ENCODE results near the gene MACROD2.

The MACROD2 gene

DNA sequence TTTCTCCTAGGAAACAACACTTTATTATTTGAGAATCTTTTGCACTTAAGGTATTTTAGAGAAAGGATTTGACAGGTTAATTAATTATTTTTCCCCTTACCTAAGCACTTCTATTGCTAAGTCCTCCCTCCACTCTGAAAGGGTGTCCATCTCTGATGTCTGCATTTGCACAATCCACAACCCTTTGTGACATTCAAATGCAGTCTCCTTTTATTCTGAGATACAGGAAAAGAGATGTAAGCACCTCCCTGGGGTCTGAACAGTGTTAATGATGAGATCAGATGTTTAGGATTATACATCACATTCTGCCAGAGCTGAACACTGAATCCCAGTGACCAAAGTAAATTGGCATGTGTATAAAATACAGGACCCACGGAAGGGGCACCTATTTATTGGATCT is 1206.3 kb downstream of the MACROD2 start:
- no peak for DNase-seq (ENCODE audit: low read depth, low spot score)

DNA sequence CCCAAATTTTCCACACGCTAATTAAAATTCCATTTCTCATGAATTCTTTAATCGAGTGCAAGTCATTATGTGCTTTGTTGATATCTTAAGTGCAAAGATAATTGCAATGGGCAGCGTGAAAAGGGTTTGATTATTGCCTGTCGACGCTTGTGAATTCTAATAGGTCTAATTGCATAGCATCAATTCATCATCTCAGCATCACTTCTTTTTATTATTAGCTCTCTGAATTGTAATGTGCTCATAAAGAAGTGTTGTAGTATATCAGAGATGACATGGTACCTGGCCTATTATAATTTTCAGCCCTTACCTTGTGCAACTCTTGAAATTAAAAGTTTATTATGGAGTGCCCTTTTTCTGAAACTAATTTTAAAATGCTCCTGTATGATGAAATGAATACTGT is 1208.9 kb downstream of the MACROD2 start:
- DNase-seq (ENCODE audit: low read depth, low spot score), result no peak

DNA sequence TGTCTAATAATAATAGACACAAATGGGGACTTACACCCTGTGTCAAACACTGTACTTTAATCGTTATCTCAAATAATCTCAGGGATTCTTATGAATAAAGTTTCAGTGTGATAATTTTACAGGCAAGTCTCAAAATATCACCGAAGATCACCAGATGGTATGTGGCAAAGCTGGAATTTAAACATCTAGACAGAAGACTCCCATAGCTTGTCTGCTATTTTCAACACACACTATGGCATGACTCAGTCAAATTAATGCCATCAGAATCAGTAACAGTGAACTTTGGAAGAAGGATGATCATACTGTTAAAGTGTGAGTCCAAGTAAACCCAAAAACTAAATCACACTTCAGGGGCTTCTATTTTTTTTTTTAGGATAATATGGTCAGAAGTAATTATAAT is 1209.7 kb downstream of the MACROD2 start:
- DNase-seq (ENCODE audit: low read depth, low spot score), result no peak

DNA sequence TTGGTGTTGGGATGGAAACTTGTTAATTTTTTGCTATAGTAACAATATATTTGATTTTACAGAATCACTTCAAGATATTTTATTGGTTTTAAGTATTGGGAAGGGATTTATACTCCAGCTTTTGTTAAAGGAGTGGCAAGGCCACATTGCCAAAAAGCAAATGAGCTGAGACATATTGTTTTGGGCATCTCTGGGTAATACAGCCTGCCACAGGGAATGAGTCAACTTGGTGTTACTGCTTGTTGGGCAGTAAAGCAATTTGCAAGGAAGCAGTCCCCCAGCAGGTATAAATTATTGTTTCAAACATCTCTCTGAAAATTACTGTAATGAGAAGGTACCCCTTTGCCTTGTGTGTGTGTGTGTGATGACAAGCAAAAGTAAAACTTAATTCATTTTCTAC is 1210.4 kb downstream of the MACROD2 start:
- no peak for DNase-seq (ENCODE audit: low read depth, low spot score)

DNA sequence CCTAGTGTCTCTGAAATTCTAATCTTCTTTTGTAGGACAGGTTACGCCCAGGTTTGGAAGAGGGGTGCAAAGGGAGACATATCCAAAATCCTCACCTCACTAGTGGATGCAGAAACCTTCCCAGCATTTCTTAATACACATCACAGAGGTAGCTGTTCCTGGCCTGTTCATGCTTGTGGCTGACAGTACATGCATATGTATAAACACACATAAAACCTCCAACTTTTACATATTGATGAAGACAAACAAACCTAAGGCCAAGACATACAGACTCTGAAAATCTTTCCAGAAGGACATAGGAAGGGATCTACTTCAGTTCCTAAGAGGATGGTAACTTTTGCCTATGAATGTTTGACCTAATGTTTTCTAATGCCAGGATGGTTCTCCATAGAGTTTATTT is 1214.2 kb downstream of the MACROD2 start:
- DNase-seq (ENCODE audit: low read depth, low spot score), result no peak

DNA sequence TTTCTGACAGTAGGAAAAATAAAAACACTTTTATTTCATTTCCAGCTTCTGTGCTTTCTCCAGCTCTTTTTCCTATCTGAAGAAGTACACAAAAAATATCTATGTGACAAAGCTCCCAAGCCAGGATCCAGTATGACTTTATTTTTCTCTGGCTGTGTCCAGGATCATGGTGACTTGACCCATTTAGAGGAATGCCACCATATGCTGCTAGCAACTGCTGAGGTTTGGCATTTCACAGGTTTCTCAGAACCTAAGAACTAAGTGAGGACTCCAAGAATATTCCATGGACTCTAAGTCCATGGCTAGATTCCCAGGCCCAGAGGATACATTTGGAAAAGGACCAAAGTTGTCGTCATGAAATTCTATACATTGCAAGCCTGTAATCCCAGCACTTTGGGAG is 1218.7 kb downstream of the MACROD2 start:
- DNase-seq (ENCODE audit: low read depth, low spot score), result no peak

DNA sequence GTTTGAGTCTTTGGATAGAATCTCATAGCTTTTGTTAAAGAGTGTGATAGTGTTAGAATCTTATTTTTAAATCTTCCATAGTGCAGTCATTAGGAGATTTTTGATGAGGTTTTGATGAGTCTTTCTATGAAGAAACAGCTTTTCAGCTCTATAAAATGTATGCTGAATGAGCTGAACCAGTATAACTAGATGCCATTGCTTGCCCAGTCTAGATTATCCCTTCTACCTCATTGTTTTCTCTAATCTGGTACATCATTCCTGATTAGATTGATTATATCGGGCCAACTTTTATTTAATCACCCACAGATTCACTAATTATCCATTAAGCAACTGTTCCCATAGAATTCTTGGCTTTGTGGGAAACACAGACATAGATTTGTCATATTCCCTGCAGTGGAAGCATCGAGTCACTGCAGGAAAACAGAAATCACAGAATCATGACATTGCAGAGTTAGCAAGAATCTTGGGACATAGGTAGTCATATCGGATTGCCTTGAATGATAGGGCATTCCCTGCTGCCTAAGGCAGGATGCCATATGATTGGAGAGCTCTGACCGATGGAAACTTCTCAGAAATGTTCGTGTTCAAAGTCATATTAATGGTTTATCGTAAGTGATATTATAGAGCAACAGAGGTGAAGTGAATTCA is 1224.8 kb downstream of the MACROD2 start:
- DNase-seq (ENCODE audit: low read depth, low spot score), result no peak

DNA sequence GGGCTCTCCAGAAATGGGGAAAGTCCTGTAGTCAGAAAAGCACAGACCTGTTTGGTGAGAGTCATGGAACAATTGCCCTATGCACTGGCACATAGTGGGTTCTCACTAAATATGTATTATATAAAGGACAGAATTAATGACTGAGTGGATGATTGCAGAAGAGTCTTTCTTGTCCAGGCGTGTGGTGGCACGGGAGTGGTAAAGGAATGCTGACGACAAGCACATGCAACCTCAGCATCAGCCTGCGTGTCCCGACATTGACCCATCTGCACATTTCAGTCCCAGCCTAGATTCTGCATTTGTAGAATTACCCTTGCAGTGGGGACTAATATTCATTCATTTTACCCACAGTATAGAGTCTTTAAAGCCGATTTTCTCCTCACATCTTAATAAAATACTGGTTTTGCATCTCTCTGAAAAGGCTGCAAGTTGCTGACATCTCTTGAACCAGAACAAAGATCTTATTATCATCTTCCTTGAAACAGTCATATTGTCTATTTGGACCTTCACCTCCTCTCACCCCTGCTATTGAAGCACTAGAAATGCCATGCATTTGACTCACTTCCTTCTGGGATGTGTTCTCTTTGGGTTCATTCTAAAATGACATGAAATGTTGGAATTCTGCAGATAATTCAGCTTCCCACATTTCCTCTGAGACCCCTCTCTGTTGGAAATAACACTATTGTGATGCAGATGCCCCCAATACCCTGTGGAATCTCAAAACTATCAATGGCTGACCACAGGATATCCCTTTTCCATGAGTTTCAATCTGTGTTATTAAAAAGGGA is 1225.7 kb downstream of the MACROD2 start:
- DNase-seq (ENCODE audit: low read depth, low spot score), result no peak

DNA sequence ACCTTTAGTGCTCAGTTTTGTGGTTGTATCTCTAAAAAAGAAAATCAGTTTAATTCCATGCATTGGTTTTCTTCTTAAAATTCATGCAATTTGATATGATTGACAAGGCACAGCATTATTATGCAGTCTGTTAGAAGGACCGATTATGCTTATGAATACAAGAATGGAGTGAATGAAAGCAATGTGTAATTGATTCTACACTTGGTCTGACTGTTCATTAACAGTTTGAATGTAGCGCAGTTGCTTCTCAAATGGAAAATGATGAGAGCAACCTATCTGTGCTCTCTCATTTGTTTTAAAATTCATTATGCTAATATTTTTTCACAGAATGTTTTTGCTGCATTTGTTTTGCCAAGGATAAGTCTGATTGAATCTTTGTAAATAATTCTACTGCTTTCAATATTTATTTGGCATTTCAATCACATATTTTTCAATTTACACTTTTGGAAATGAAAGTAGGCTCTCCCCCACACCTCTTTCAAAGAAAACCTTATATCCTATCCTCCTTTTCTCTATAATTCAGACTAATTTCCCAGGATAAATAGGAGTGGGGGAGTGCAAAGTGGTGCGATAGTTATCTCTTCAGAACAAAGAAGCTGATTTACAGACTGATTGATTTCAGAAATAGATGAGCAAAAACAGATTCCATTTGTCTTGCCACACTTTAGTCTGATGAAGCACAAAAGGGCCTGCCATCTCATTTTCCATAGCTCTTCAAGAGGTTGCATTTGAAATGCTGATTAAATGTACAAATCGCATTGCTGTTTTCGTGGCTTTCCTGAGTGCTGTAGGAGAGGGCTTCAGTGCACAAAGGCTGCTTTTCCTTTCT is 1227.4 kb downstream of the MACROD2 start:
- DNase-seq (ENCODE audit: low read depth, low spot score), result no peak

DNA sequence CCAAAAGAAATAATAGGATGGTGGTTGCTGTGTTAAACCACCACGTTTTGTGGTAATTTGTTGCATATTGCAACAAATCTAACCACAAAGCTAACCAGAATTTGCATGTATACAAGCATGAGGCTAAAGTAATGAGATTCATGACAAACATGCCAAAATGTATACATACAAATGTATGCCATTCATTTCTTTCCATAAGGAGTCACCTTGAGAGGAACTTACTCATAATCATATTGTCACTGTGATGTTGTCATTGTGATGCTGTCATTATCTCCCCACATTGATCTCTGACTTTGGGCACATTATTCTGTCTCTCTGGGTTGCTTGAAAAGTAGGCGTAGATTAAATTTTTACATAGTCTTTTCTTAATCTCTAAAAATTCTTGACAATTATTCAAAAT is 1228.9 kb downstream of the MACROD2 start:
- no peak for DNase-seq (ENCODE audit: low read depth, low spot score)

DNA sequence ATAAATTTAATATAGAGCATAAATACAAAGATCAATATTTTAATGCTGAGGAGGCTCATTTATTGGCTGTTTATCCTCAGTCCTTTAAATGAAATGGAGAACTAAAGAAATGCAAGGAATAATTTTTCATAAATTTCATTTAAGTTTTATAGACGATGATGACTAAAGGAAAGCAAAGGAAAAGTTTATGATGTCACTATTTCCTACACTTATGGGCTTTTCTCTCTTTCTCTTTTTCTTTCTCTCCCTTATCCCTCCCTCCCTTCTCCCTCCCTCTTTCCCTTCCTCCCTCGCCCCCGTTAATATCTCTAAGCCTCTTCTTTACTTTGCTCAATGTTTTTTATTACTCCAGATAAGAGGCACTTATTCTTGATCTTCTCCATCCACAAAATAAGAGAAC is 1231.8 kb downstream of the MACROD2 start:
- DNase-seq (ENCODE audit: low read depth, low spot score), result no peak

DNA sequence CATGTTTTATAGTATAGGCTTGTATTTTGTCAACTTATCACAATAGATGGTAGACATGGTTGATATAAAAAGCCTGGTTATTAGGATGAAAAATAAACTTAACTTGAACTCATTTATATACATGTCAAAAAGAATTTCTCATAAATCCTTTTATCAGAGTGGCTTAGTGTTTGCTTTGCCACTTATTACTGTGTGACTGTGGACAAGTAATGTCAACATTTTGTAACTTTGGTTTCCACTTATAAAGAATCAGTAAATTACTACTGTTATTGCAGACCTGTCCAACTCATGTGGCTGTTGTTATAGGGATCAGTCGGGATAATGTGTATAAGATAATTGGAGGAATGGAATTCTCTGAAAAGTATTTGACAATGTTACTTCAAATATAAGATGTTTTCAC is 1236.9 kb downstream of the MACROD2 start:
- no peak for DNase-seq (ENCODE audit: low read depth, low spot score)

DNA sequence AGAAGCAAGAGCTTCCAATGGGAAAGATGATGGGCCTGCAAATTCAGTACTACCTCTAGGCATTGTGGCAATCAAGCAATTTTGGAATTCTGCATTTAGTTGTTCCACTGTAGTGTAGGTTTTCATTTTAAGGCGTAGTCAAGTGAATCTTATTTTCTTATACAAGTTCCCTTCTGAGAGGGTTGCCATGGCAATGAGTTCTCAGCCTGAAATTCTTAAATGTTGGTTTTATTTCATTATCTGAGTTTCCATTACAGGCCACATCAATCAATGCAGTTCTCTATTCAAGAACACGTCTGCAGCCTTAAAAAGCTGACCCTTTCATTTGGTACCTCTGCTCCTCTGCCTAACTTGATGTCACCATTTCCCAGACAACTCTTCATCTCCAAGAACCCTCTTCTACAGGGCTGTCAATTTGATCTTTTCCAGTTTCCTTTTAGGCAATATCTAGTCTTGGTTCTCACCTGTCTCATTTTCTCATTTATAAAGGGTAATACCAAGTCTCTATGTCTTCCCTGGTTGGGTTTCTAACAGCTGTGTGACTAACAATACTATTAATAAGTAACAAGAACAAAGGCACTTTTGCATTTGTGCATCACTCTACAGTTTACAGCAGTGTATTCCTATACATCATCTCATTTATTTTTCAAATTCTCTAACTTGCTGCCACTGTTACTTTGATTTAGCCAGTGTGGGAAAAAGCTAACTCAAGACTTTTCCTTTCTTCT is 1240.3 kb downstream of the MACROD2 start:
- DNase-seq (ENCODE audit: low read depth, low spot score), result no peak

DNA sequence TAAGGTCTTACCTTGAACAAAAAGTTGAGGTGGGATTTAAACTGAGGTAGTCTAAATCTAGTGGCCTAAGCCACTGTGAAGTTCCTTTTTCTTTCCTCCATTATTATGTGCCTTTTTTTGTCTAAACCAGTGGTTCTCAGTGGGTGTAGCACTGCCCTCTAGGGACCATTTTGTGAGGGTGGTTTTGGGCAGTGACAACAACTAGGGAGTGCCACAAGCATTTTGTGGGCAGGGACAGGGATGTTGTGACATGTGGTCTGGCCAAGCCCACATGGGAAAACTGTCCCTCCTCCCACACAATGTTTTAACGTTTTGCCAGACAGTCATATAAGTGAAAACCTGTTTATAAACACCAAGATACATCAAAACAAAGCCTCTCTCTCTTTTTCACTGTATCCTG is 1241.5 kb downstream of the MACROD2 start:
- DNase-seq (ENCODE audit: low read depth, low spot score), result no peak

DNA sequence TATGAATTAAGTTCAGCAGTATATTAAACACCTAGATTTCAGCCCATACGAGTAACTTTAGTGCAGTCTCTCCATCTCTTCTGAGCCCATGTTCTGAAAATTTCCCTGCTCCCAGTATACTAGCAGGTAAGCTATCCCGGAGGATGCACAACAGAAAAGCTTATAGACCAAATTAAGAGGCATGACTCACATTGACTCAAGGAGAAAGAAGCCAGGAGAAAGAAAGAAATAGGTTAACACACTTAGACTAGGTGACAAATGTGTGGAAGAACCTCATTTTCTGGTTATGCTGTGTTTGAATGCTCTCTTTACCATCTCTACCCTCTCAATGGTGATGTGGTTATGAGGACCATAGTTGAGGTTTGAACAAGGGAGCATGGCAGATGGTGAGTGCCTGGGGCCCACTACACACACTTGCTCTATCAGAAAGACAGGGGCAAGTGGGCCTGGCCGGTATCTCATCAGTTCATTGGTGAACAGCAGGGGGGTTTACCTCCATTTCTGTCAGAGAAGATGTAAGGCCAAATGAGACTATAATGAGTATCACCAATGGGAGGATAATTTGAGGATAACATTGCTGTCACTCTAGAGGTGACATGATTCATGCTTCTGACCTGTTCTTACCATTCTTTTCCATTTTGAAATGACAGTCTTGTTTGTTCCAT is 1244.4 kb downstream of the MACROD2 start:
- DNase-seq (ENCODE audit: low read depth, low spot score), result no peak

DNA sequence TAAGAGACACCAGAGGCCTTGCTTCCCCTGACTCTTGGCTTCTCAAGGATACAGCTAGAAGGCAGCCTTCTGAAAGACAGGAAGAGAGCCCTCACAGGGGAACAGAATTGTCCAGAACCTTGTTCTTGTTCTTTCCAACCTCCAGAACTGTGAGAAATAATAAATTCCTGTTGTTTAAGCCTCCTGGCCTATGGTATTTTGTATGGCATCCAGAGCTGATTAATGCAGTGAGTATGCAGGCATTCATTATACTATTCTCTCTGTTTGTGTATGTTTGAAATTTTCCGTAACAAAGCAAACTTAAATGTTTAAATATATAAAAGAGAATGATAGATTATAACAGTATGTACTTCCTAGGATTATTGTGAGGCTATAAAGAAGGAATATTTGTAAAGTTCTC is 1245.5 kb downstream of the MACROD2 start:
- no peak for DNase-seq (ENCODE audit: low read depth, low spot score)

DNA sequence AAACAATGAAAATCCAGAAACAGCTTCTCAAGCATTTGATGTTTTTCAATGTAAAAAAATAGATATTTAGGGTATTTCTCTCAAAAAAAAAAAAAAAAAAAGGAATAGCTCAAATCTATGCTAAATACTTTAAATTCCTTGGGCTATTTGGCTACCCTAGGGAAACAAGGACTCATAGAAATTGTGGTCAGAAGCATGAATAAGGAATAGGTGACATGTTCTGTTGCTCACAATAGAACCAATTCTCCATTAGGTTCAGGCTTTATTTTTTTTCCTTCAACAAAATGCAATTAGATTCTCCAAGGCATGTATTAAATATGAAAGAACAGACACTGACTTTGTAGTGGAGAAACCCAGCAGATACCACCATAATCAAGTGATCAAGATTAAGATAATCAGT is 1246.4 kb downstream of the MACROD2 start:
- DNase-seq (ENCODE audit: low read depth, low spot score), result no peak

DNA sequence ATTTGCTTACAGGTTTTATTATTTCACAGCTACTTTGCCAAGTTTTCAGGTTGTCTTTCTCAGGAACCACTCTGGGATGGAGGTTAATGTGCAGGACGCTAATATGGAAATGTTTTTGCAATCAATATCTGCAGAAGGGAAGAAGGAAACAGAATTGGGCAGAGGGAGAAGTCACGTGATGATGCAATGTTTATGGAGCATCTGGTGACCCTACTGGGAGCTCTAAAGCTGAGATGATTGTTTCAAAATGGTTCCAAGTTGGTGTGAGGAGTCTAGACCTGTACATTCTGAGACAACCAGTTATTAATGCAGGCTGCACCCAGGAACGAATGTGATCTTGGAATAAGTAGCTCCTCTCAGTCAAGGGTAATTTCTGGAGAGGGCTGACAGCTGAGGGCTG is 1247.5 kb downstream of the MACROD2 start:
- DNase-seq (ENCODE audit: low read depth, low spot score), result no peak

DNA sequence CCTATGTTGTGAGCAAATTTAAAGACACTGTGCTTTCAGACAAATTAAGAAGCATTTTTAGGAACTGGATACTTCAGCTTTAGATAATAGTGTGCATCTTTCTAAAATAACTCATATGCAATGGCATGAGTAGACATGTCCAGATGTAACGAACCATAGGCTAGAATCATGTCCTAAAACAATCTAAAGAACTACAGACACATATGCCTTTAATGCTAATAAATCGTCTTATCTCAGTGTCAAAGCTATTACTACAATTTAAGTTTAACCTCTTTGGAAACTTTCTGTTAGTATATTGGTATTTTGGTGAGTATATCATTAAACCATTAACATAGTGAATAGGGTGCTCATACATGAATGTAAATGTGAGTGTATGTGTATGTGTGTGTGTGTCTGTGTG is 1250.6 kb downstream of the MACROD2 start:
- no peak for DNase-seq (ENCODE audit: low read depth, low spot score)

DNA sequence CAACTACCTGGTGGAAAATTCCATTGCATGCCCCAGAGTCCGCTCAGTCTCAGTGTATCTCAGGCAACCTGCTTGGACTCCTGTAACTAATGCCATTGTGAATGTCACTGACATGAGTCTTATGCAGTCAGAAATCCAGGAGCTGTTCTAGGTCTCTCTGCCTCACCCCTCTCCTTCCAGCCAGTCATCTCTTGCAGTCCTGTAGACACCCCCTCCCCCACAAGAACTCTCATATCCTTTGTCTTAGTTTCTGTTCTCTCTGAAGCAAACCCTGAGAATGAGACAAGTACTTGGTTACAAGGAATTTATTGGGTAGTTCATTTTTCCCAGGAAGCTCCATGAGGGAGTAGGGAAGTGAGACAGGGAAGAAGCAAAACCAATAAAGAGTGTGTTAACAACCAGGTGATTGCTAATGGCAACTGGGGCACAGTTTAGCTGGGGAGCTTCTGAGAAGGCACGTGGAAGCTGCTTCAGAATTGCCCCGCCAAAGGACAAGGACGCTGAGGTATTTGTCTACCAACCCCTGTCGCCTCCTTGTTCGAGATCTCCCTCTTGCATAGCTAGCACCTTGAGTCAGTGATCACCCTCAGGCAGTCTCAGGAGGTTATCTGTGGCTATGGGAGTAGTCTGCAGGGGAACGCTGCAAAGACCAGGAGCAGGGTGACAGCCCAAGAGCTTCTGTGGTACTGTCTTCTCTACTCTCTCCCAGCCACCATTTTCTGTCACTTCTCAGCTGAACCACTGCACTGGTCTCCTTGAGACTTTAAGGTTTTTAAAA is 1253.5 kb downstream of the MACROD2 start:
- DNase-seq (ENCODE audit: low read depth, low spot score), result no peak

DNA sequence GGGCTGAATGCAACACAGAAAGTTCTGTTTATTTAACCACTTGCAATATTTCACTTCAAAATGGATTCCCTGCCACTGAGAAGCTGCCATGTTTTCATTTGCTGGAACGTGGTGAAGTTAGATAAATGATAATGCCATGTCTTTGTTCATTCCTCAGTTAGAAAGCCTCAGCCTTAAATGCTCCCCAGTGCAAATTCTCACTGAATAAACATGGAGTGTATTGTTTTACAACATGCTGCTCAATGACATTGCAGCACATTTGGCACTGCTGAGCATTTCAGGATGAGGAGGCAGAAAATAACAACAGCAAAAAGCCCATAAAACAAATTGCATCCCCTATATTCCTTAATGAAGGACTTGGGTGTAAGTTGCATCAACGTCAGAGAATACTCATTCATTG is 1255.9 kb downstream of the MACROD2 start:
- DNase-seq (ENCODE audit: low read depth, low spot score), result no peak
